Midbrain (tissue), 1 donor: Measurements from ENCODE around the gene RSF1.
A peak's percentile ranks its signal among the peaks of the same experiment; 100 is the strongest.
"Not testable (repeated sequence)": the region's sequence is repeated elsewhere in the genome, so short reads cannot be mapped to it uniquely, and the experiment has no call there.

ENCODE experiments used
- DNase-seq: peaks from one replicate; lab custom pipeline; 2025; lab: John Stamatoyannopoulos, UW

RSF1 gene

DNA sequence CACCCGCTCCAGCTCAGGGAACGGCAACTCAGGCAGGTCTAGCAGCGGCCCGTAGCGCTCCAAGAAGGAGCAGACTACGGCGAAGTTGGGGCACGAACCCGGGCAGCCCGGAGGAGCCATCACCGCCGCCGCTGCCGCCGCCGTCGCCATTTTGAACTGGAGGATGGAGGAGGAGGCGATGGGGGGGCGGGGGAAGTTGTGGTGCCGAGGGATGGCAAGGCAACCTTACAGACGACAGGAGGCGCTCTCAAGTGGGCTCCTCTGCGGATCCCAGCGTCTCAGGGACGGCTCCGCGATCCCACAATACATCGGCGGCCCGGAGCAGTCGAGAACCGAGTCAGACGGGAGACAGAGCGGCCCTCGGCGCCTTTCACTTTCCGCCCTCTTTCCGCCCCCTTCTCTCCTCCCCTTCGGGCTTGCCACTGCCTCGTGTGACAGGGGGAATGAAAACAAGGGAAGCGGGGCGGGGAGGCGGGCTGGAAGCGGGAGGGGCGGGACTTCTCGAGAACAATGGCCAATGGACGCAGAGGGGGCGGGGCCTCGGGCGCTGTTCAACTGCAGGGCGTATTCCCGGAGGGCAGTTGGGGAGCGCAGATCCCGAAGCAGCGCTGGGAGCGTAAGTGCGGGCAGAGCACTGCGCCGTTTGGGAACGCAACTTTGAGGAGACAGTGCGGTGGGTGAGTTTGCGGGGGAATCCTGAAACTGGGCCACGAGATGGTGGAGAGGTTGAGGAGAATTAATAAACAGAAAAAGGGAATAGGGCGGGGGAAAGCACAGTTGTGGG is at the start of gene RSF1, which contains the start of gene AAMDC:
RSF1 (minus strand) TSS at position 158 of the 784 bp plus-strand sequence; CDS start at position 150, 8 bp downstream.
AAMDC (plus strand) TSS at position 580 of the 784 bp plus-strand sequence. CDS start 21,353 bp downstream, outside the sequence.
- DNase-seq = peak; percentile 99

- DNase-seq = no peak
Measured at GRCh38 chr11:77868744-77869143, 48.2 kb upstream of the RSF1 start.

- DNase-seq = no peak
Measured at GRCh38 chr11:77866336-77866735, 45.8 kb upstream of the RSF1 start.

DNA sequence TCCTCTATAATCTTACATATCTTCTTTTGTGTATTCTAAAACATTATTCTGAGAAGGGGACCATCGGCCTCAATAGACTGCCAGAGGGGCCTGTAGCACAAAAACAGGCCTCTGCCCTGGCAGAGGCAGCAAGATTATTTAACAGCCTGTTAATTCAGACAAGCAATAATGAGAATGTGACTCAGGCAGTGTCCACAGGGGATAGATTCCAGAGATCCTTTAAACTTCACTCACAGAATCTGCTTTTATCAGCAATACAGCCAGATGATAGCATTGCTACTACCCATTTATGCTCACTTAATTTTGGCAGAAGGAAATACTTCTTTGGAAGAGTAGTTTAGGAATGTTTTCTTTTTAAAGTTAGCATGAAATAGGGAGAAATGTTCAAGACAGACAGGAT is 45.3 kb upstream of the RSF1 start:
- no peak for DNase-seq

DNA sequence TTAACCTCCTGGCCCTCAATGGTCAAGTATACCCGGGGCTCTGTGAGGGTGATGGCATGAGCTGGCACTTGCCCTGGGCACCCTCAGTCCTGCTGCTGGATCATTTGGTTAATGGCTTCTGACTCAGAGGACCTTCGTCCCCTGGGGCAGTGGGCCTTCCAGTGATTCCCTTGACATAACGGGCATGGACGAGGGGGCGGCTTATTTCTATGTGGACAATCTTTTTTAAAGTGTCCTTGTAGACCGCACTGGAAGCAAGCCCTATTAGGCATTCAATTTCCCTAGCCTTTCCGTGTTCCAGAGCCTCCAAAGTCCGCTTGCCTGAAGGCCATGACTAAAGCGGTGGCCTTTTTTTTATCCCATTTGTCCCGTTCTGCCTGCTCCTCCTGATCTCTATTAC is 40.9 kb upstream of the RSF1 start:
- DNase-seq = not testable (repeated sequence)

- DNase-seq = not testable (repeated sequence)
Measured at GRCh38 chr11:77857906-77858457, 37.5 kb upstream of the RSF1 start.

DNA sequence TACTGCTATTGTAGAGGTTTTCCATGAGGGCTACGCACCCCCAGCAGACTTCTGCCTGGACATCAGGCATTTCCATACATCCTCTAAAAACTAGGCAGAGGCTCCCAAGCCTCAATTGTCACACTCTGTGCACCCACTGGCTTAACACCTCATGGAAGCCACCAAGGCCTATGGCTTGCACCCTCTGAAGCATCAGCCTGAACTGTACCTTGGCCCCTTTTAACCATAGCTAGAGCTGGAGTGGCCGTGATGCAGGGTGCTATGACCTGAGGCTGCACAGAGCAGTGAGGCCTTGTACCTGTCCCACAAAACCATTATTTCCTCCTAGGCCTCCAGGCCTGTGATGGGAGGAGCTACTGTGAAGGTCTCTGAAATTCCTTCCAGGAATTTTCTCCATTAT is 34.3 kb upstream of the RSF1 start:
- no peak for DNase-seq

DNA sequence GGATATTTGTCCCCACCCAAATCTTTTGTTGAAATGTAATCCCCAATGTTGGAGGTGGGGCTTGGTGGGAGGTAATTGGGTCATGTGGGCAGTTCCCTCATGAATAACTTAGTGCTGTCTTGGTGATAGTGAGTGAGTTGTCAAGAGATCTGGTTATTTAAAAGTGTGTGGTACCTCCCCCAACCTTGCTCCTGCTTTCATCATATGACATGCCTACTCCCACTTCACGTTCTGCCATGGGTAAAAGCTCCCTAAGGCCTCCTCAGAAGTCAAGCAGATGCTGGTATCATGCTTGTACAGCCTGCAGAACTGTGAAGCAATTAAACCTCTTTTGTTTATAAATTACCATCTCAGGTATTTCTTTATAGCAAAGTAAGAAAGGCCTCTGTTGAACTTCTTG is 31.0 kb upstream of the RSF1 start:
- DNase-seq = no peak

GRCh38 chr11:77843700-77844099 is 23.2 kb upstream of the RSF1 start:
- DNase-seq = not testable (repeated sequence)

- DNase-seq = no peak
Measured at GRCh38 chr11:77842441-77843121, 22.1 kb upstream of the RSF1 start.

DNA sequence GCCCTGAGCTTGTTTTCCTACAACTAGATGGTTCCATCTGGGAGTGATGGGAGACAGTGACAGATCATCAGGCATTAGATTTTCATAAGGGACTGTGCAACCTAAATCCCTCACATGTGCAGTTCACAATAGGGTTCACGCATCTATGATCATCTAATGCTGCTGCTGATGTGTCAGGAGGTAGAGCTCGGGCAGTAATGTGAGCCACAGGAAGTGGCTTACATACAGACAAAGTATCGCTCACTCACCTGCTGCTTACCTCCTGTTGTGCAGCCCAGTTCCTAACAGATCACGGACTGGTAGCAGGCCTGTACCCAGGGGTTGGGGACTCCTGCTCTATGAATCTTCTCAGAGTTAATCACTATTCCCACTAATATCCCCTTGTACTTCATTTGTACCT is 12.8 kb upstream of the RSF1 start:
- no peak for DNase-seq

DNA sequence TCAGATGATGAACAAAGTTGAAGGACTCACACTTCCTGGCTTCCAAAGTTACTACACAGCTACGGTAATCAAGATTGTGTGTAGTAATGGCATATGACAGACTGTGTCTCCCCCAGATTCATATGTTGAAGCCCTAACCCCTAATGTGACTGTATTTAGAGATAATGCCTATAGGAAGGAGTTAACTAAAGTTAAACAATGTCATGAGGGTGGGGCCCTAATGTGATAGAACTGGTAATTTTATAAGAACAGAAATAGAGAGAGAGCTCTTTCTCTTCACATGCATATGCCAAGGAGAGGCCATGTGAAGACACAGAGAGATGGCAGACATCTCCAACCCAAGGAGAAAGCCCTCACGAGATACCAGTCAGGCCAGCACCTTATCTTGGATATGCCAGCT is 8.4 kb upstream of the RSF1 start:
- no peak for DNase-seq

DNA sequence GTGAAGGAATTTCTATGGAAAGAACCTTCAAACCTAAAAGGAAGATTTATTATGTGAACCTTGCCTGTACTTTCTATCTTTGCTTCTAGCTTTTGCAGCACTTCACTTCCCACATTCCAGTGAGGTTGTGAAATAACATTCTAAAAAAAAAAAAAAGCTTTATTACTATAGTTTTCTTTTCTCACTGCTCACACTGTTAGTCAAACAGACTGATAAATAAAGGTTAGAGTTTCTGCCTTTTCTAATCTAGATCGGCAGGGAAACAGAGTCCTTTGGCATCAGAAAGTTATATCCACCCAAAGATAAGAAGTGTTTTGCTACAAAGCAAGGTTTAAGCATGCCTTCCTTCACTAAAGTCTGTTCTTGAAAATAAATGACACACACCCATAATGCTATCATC is 3.3 kb upstream of the RSF1 start:
- no peak for DNase-seq

GRCh38 chr11:77822126-77822525 is 1.6 kb upstream of the RSF1 start:
- not testable (repeated sequence) for DNase-seq

GRCh38 chr11:77821349-77821851 is 878 bp upstream of the RSF1 start:
- DNase-seq = peak; percentile 26

- DNase-seq = peak; percentile 41
Measured at GRCh38 chr11:77819921-77820564, 479 bp downstream of the RSF1 start.

GRCh38 chr11:77819411-77819920 is 1.1 kb downstream of the RSF1 start:
- DNase-seq = peak; percentile 86

DNA sequence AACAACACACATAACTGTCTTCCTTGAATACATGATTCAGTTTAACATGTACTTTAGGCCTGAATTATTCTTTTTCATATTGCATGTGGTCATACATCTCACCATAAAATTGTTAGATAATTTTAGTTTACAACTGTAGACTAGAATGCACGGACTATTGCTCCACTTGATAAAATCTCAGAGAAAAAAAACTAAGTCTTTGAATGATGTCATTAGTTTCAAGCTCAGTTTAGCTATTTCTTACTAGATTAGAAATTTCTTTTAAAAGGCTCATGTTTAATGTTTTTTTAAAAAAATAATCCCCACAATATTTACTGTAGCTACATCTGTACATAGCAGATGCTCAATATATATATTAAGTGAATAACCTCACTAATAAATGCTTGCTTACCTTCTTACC is 5.1 kb downstream of the RSF1 start:
- DNase-seq = no peak

DNA sequence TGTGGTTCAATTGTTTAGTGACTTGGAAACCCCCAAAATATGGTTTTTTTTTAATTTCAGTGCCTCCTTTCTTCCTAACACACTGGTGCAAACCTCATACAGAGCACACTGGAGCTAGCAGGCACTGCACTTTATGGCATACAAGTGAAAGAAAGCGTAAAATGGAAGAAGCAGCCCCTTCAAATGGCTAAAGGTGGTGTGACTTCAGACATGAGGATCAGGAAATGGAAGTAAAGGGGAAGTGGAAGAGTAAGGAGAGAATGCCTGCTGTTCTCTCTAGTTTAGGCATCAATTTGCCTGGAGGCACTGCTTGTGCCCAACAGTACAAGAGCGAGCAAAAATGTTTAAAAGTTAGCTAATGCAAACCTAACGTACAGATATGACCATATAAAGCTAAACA is 5.7 kb downstream of the RSF1 start:
- no peak for DNase-seq

DNA sequence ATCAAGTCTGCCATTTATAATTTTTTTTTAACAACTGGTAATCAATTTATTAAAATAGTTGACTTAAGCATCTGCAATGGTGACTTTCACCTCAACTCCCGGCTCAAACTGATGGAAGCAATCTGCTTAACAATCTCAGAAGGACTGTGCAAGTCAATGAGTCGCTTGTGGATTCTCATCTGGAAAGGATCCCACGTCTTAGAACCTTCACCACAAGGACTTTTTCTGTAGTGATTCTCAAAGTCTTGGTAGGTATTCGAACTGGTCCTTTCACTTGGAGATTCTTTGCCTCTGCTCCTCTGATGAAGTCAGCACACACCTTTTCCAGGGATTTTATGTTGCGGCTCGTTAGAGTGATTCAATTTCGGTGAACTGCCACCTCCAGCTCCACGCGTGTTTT is 7.3 kb downstream of the RSF1 start:
- DNase-seq = no peak

GRCh38 chr11:77806993-77807392 is 13.5 kb downstream of the RSF1 start:
- no peak for DNase-seq

DNA sequence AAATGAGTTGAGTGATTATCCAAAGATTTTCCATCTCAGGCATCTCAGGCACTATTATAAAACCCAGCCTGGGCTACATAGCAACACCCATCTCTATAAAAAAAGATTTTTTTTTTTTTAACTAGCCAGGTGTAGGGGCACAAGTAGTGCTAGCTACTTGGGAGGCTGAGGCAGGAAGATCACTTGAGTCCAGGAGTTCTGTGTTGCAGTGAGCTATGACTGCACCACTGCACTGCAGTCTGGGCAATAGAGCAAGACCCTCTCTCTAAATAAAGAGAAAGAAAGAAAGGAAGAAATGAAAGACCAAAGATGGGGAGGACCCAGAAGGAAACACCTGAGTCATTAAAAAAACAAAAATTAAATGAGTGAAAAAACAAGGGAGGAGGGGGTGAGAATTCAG is 14.1 kb downstream of the RSF1 start:
- DNase-seq = no peak
